T-helper 22 cell (primary cell): ENCODE data around the gene HDAC4.

Experiments
- DNase-seq: peaks from one replicate; pipeline ENCODE4 v3.0.0-alpha.2; 2020; ENCODE audit warnings: low read depth

HDAC4 gene

DNA sequence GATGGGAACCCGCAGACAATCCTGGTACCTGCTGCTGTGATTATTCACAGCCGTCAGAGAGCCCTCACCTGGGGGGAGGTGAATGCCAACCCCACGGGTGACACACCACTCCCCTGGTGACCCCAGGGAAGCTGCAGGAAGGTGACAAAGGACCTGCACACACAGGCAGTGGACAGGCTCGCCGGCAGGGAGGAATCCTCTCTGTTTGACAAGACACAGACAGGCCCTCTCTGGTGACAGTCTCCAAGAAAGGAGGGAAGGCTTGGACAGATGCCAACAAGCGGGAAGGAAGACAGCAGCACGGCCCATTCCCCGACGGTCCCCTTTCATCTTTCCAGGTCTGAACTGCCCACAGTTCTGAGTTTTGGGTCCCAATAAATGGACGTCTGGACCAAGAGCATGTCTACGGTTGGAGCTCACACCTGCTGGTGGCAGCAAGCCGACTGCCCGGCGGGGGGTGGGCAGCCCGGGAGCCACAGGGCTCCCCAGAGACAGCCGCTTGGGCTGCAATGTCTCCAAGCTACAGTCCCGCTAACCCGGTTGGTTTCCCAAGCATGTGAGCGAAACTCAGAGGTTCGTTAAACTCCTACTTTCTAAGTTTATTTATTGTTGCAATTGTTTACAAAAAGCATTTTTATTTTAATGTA, 31.8 kb downstream of the HDAC4 start:
- no peak for DNase-seq

DNA sequence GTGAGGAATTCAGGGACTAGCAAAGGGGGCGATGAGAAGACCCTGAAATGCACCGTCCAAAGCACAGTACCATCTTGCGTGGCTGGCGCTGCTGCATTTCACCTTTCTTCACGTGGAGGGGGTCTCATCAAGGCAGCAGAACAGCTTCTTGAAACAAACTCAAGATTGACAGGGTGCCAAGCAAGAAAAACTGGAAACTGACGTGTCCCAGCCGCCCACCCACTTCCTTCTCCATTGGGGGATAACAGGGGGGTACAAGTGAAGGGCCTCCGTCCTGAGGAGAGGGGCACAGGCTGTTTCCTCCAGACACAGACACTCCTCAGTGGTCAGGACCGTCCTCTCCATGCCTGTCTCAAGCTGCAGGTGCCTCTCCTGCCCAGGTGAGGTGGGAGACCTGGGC, 32.5 kb downstream of the HDAC4 start:
- DNase-seq: no peak

GRCh38 chr2:239366740-239367139, 34.1 kb downstream of the HDAC4 start:
- no peak for DNase-seq

DNA sequence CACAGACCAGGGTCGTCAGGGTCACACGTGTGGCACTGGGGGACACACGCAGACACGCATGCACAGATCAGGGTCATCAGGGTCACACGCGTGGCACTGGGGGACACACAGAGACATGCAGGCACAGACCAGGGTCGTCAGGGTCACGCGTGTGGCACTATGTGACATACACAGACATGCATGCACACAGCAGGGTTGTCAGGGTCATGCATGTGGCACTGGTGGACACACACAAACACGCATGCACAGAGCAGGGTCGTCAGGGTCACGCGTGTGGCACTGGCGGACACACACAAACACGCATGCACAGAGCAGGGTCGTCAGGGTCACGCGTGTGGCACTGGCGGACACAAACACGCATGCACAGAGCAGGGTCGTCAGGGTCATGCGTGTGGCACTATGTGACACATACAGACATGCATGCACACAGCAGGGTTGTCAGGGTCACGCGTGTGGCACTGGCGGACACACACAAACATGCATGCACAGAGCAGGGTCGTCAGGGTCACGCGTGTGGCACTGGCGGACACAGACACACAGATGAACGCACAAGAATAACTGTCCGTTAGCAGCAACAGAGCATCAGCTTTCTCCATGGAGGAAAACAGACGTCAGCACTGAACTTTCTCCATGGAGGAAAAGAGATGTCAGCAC, 34.9 kb downstream of the HDAC4 start:
- DNase-seq: no peak

DNA sequence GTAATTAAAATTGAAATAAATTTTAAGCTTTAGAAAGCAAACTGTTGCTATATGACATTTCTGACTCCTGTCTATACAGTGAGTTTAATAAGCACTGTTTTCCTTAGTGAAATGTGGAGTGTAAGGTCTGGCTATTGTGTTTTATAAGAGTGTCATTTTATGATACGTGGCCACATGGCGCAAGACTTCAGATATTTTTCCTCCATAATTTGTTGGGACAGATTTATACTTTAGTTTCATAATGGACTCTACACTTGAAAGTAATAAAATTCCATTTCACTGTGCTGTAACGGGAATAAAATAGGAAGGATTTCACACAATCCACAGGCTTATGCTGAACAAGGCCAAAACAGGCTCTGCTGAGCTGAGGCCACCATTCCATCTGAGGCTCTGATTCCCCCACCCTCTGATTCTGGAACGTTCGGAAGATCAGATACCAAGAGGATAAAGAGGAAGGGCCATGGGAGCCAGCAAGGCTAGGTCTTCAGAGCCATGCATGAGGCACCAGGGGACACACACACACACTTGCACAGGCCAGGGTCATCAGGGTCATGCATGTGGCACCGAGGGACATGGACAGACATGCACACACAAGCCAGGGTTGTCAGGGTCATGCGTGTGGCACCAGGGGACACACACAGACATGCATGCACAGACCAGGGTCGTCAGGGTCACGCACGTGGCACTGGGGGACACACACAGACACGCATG, 35.6 kb downstream of the HDAC4 start:
- DNase-seq: no peak

GRCh38 chr2:239363946-239364637, 36.7 kb downstream of the HDAC4 start:
- peak; percentile 17 for DNase-seq

- no peak for DNase-seq
Observed at GRCh38 chr2:239362507-239362906, 38.3 kb downstream of the HDAC4 start.

DNA sequence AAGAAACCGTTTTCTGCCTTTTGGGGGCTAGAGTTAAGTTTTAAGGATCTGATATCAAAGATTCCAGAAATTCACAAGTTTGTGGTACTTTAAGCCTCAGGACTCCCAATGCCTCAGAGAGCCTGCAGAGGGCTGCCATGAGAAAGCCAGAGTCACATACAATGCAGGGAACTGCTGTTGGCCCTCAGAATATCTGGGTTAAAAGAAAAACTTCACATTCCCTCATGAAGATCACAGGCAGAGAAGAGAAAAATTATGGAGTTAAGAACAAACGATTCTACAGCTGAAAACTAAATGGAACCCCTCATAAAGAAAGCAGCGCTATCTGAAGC, 39.5 kb downstream of the HDAC4 start:
- no peak for DNase-seq

GRCh38 chr2:239360421-239361310, 40.2 kb downstream of the HDAC4 start:
- no peak for DNase-seq

- no peak for DNase-seq
Observed at GRCh38 chr2:239360008-239360407, 40.8 kb downstream of the HDAC4 start.

DNA sequence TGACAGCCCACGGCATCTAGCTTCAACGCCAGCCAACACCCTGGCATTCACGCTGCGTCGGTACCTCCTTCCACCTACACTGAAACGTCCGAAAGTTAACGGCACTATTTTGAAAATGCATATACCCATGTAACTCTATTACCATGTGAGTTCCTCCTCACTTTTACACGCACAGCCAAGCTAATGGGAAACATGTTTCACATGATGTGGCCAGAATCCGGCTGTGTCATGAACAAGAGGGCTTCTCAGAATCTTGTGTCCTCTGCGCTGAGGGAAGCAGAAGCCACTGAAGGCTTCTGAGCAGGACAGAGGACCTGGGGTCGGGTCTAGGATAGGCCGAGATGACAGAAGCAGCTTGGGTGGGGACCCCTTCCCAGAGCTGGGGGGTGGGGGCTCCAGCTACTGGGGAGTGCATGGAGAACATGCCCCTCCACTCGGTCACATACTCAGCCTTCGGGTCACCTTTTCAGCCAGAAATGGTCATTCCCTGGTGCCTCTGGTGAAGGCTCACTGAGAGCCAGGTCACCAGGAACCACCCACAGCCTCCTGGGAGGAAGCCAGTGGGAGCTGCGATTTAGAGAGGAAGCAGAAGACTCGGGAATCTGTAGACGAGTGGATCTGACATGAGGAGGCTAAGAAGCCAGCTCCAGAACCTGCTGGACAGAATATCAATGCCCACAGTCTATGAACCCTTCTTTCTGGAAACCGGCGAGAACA, 41.5 kb downstream of the HDAC4 start:
- no peak for DNase-seq

GRCh38 chr2:239358062-239358754, 42.6 kb downstream of the HDAC4 start:
- no peak for DNase-seq

DNA sequence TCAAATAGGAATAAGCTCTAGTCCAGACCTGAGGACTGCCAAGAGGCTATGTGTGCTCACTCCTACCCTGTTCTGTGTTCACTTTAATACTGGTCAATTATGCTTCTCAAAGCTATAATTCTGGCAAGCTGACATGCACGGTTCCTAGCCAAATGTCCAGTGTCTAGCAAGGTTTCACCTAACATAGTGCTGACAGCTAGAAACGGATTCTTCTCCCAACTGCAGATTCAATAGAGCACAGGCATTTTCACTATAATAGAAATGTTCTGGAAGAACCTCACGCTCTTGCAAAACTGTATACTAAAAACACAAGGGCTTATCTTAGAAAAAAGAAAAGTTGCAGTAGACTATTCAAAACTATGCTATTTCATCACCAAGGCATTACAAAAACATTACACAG, 45.1 kb downstream of the HDAC4 start:
- DNase-seq: no peak

GRCh38 chr2:239355139-239355538, 45.7 kb downstream of the HDAC4 start:
- no peak for DNase-seq

- no peak for DNase-seq
Observed at GRCh38 chr2:239354791-239355136, 46.1 kb downstream of the HDAC4 start.

DNA sequence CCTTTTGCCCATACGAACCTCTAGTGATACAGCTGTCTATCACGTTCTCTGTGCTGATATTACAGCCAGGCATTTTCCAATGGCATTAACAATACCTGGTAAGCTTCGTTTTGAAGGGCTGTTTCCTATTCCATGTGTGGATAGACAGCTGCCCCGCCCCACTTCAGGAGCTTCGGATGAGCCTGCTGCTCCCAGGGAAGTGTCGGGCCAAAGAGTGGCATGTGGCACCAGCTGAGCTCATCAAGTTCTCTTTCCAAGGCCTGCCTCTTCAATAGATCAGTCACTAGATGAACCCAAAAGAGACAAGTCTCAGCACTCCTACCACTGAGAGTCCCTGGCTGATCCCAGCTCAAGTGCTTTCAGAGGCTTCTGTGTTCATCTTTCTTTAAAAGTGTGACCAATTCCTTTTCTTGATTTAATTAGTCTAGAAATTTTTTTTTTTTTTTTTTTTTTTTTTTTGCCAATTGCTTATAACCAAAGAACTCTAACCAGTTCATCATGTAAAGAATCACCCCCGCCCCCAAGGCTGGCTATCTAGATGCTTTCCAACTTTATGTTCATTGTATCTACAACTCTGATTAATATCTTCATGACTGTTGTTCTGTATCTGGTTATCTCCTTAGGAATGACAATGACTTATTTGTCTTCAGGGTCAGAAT, 46.6 kb downstream of the HDAC4 start:
- no peak for DNase-seq

DNA sequence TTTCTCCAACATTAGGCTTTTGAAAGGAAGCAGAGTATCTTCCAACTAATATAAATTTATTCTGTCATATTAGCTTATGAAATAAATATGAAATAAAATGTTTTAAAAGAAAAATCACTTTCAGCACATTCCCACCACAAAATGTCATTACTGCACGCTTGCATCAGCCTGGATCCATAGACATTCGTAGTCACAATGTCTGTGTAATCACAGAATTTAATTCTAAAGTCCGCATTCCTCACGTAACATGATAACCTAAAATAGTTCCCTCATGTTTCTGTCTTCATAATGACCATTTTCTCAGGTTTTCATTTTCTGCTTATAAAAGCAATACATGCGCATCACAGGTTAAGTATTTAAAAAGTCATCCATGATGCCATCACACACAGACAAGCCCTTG, 47.1 kb downstream of the HDAC4 start:
- DNase-seq: no peak

GRCh38 chr2:239351687-239352086, 49.1 kb downstream of the HDAC4 start:
- no peak for DNase-seq

DNA sequence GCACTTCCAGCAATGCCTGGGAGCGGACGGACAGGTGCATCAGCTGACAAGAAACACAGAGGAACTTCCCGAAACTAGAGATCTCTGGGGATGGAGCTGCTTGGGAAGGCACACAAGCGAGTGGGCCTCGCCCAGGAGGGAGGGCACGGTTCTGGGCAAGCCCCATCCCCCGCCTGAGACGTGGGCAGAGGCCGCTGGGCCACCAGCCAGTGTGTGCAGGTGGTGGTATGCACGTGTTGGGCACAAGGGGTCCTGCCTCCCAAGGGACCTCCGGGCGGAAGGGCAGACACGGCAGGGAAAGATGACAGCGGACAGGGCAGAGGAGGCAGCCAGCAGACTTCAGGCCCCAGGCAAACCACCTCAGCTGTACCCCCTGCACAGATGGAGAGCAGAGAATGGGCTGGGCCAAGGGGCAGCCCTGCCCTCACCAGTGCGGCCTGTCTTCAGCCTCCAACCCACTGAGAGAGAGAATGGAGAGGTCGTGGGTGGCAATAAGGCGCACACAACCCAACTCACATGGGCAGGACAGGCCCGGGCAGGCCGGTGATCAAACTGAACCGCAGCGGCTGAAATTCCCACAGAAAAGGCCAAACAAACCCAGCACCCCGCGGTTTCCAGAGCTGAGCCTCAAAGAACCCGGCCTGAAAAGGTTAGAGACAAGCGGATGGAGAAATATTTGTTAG, 51.2 kb downstream of the HDAC4 start:
- no peak for DNase-seq
